Left renal pelvis (tissue), 4 donors: ENCODE data around the gene GEMIN7. TPM values are rescaled to one million over a fixed set of nuclear protein-coding genes. Genes with fewer than 3 reads are reported as not detected.
A peak's percentile ranks its signal among the peaks of the same experiment; 100 is the strongest.

Source experiments
- DNase-seq, 4 donors: peaks; one replicate each; pipeline ENCODE4 v3.0.0-alpha.2; 2013; ENCODE audit warnings: low read depth in 4 of 4, low spot score in 3 of 4
- polyA plus RNA-seq, 4 donors: library from polyadenylated mRNA; unstranded; fragments of 120-200 nt; gene quantifications; one replicate each; pipeline ENCODE4 v1.2.1, GENCODE V29; 2013; ENCODE audit not compliant: insufficient read length in 4 of 4

The GEMIN7 gene
- 10 to 100 TPM; 16.6 to 27.3 (median 22.5) TPM for polyA plus RNA-seq

GRCh38 chr19:45079063-45079910 lies at the start of gene GEMIN7:
GEMIN7 (plus strand) TSS chr19:45079260; CDS start chr19:45090115, 10,855 bp downstream.
- DNase-seq, result no peak

- no peak for DNase-seq
Measured at GRCh38 chr19:45030825-45031224, 48.2 kb upstream of the GEMIN7 start.

GRCh38 chr19:45032421-45032820 lies 46.6 kb upstream of the GEMIN7 start:
- no peak for DNase-seq

- no peak for DNase-seq
Measured at GRCh38 chr19:45035755-45036154, 43.3 kb upstream of the GEMIN7 start.

- no peak for DNase-seq
Measured at GRCh38 chr19:45037393-45038169, 41.5 kb upstream of the GEMIN7 start.

GRCh38 chr19:45038931-45039893 lies 39.8 kb upstream of the GEMIN7 start, which contains the start of gene CLASRP:
CLASRP (plus strand) TSS chr19:45039045; CDS start chr19:45040213, 1,168 bp downstream.
- peak; percentile 68 to 82 (median 76) for DNase-seq

- no peak for DNase-seq
Measured at GRCh38 chr19:45040059-45040771, 38.8 kb upstream of the GEMIN7 start.

- DNase-seq, result no peak
Measured at GRCh38 chr19:45041125-45041524, 37.9 kb upstream of the GEMIN7 start.

GRCh38 chr19:45045671-45046353 lies 33.2 kb upstream of the GEMIN7 start:
- DNase-seq, result no peak

GRCh38 chr19:45046355-45046754 lies 32.7 kb upstream of the GEMIN7 start:
- no peak for DNase-seq

GRCh38 chr19:45047188-45047797 lies 31.8 kb upstream of the GEMIN7 start:
- DNase-seq, result no peak

GRCh38 chr19:45049073-45049736 lies 29.9 kb upstream of the GEMIN7 start:
- DNase-seq, result no peak

- DNase-seq, result no peak
Measured at GRCh38 chr19:45050036-45050435, 29.0 kb upstream of the GEMIN7 start.

- DNase-seq, result no peak
Measured at GRCh38 chr19:45051929-45052579, 27.0 kb upstream of the GEMIN7 start.

- DNase-seq, result no peak
Measured at GRCh38 chr19:45056831-45057230, 22.2 kb upstream of the GEMIN7 start.

- no peak for DNase-seq
Measured at GRCh38 chr19:45057444-45057843, 21.6 kb upstream of the GEMIN7 start.

GRCh38 chr19:45058622-45059159 lies 20.4 kb upstream of the GEMIN7 start:
- no peak for DNase-seq
